ENCODE measurements around the gene VPS16.

VPS16 gene

DNA sequence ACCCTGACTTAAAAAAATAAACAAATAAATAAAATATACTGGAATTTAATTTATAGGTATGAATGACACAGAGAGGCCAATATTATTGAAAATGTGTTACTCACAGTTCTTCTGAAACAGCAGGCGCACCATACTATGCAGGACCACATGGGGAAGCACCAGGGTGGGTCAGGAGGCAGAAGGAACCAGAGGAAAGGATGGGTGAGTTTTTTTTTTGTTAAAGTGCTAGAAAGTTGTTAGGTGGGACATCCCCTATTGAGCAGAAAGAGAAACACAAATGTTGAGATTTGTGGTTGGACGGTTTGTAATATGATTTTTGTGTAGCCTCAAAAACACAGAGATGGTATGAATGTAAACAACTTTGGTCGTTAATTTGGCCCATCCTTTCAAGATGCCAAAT, 58.7 kb downstream of the VPS16 start:
- peak in 1 of 3 experiments; percentile 7 for DNase-seq (ENCODE audit: low read depth in 3 of 3)

GRCh38 chr20:2900845-2901592, 60.5 kb downstream of the VPS16 start:
- DNase-seq (ENCODE audit: low read depth in 3 of 3): no peak

GRCh38 chr20:2902291-2902690, 61.7 kb downstream of the VPS16 start:
- DNase-seq (ENCODE audit: low read depth in 3 of 3): no peak

- no peak for DNase-seq (ENCODE audit: low read depth in 3 of 3)
These were observed 62.3 kb downstream of the VPS16 start for GRCh38 chr20:2902818-2903217.

GRCh38 chr20:2903686-2904085, 63.1 kb downstream of the VPS16 start:
- DNase-seq (ENCODE audit: low read depth in 3 of 3): no peak

DNA sequence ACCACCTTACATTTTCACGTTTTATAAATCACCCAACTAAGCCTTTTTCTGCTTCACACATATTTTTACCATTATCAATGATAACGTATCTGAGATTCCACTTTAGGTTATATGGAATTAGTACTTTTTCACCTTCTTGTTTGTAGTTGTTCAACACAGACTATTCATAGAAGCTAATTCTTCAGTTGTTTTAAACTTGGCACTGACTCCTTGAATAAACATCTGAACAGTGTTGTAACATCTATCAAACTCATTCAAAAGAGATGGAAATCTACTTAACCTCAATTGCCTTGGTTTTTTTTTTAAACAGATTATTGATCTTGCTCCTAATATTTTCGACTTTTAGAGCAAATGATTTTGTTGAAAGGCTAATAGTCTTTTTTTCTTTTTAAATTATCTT, 67.0 kb downstream of the VPS16 start:
- no peak for DNase-seq (ENCODE audit: low read depth in 3 of 3)

DNA sequence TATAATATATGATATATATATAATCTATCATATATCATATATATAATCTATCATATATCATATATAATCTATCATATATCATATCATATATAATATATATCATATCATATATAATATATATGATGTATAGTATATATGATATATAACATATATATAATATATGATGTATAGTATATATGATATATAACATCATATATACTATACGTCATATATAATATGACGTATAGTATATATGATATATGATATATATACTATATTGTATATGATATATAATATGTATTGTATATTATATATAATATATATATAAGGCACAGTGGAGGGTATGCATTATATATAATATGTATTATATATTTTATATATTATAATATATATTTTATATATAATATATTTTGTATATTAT, 69.4 kb downstream of the VPS16 start:
- no peak for DNase-seq (ENCODE audit: low read depth in 3 of 3)

- no peak for DNase-seq (ENCODE audit: low read depth in 3 of 3)
These were observed 70.7 kb downstream of the VPS16 start for GRCh38 chr20:2911200-2911599.

- no peak for DNase-seq (ENCODE audit: low read depth in 3 of 3)
These were observed 73.6 kb downstream of the VPS16 start for GRCh38 chr20:2914160-2914559.

All from stimulated activated CD4-positive, alpha-beta T cell treated with anti-CD3 and anti-CD28 coated beads, TNF-alpha, amount 100 ng/mL, for 24 hours (primary cell).